Fibroblast of skin of left biceps (primary cell): Measurements from ENCODE around the gene KITLG.
"Not testable (repeated sequence)": the region's sequence is repeated elsewhere in the genome, so short reads cannot be mapped to it uniquely, and the experiment has no call there.

Source experiments
- DNase-seq, 2 experiments: peaks; one replicate each; pipeline ENCODE4 v3.0.0-alpha.2; 2013; ENCODE audit warnings: low read depth in 2 of 2

KITLG gene

DNA sequence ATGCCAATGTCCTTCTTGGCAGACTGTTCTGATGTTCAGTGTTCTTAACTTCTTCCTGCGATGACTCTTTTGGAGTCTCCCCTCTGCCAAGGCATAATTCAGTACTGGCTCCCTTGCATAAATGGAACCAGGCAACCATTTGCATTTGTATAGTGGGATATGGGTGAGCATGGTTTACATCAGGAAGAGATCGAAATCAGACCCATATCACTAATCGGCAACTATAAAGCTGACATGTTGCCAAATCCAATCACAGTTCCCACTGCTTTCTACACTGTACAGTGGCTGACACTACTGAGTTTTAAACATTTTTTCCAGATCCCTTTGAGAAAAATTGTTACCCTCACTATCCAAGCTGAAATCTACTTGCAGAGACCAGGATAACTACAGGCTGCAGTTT is 83.8 kb downstream of the KITLG start:
- DNase-seq: no peak

DNA sequence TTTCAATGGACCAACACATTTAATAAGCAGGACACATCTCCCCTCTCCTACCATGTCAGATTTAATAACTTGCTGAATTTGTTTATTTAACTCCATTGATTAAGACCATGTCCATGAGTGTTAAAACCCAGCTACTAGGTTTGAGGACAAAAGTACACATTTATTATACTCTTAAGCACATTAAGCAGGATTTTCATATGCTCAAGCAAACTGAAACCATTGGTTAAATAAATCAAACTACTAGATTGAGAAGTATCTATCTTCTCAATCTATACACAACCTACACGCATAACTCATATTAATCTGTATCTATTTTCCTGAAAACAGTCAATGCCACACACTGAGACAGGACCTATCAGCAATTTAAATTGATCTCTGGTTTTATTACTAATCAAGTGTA is 85.2 kb downstream of the KITLG start:
- no peak for DNase-seq

- DNase-seq: no peak
These were observed 85.8 kb downstream of the KITLG start for GRCh38 chr12:88494520-88494919.

- peak; percentile 84 to 87 for DNase-seq
These were observed 86.6 kb downstream of the KITLG start for GRCh38 chr12:88493636-88494035.

DNA sequence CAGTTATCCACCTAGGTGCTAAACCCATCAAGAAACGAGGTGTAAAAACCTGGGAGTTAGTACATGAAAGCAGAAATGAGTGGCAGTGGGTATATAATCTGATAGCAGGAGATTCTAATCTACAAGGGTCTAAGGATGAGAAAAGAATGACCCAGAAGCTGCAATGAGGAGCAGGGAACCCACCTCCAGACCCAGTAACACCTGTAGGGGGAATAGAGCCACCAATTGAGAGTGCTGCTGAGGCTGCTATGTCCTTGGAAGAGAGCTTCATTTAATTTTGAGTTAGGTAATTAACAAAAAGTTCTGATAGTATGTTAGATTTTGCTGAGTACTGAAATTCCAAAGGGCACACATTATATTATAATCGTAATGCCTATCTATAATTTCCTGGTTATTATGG is 89.8 kb downstream of the KITLG start:
- no peak for DNase-seq

- DNase-seq: no peak
These were observed 107.5 kb downstream of the KITLG start for GRCh38 chr12:88472775-88473174.

DNA sequence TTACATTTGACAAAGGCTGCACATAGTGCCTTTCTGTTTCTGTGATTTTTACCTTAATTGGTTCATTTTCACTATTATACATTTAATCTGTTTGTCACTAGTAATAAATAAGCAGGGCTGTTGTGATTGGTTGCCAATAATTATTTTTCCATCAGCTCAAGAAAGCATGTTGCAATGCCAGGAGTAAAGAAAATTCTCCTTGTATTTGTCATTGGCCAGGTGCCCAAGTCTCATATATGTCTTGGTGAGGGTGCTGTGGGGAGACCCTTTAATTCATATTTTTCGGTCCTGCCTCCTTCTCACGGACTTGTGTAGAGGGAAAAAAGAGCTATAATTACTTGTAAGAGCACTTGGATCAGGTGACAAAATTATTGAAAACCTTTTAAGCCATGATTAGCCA is 108.0 kb downstream of the KITLG start:
- DNase-seq: no peak

- DNase-seq: no peak
These were observed 108.8 kb downstream of the KITLG start for GRCh38 chr12:88471331-88472045.

- DNase-seq: no peak
These were observed 111.1 kb downstream of the KITLG start for GRCh38 chr12:88469154-88469553.

DNA sequence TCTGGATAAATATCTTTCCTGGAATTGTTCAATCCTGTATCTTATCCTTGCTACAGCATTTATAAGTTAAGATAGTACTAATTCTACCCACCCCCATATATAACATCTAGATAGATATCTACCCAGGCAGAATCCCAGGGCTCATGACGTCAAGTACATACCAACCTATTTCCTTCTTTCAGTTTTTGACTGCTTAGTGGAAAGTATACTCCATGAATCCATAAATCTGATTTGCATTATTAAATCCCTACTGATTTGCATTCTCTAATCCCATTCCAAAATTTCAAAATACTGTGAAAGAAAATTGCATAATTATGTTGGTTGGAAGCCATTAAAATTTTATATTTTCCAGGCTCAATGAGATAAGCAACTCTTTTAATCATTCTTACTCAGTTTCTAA is 111.7 kb downstream of the KITLG start:
- no peak for DNase-seq

DNA sequence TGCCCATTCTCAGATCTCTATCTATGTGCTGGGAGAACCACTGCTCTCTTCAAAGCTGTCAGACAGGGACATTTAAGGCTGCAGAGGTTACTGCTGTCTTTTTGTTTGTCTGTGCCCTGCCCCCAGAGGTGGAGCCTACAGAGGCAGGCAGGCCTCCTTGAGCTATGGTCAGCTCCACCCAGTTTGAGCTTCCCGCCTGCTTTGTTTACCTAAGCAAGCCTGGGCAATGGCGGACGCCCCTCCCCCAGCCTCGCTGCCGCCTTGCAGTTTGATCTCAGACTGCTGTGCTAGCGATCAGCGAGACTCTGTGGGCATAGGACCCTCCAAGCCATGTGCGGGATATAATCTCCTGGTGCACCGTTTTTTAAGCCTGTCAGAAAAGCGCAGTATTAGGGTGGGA is 113.6 kb downstream of the KITLG start:
- not testable (repeated sequence) for DNase-seq

DNA sequence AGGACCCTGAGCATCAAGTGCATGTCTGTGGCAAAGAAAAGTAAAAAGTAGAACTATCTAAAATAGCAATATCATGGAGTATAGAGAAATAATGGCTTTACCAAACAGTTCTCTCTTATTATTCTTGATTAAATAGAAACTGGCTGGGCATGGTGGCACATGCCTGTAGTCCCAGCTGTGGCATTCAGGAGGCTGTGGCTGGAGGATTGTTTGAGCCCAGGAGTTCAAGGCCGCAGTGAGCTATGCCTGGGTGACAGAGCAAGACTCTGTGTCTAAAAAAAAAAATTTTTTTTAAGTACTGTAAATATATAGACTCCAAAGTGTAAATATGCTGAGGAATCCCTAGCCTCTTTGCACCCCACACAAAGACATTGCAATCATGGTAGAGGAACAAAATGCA is 121.9 kb downstream of the KITLG start:
- DNase-seq: no peak

DNA sequence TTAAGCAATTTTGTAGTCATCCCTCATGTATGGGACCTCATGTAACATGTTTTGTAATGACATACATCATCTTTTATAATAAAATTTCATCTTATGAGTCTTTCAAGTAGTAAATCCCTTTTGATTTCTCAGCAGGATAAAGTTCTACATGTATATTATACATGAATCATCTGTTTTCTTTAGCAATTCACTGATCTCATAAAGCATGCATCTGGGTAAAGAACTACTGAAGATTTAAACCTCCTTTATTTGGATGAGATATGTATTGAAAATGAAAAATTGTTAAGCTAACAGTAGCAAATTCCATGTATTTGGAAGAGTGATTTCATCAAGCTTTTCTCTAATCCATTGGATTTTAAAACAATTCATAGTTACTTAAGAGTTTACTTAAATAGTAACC is 126.9 kb downstream of the KITLG start:
- no peak for DNase-seq

- no peak for DNase-seq
These were observed 129.1 kb downstream of the KITLG start for GRCh38 chr12:88451205-88451604.

DNA sequence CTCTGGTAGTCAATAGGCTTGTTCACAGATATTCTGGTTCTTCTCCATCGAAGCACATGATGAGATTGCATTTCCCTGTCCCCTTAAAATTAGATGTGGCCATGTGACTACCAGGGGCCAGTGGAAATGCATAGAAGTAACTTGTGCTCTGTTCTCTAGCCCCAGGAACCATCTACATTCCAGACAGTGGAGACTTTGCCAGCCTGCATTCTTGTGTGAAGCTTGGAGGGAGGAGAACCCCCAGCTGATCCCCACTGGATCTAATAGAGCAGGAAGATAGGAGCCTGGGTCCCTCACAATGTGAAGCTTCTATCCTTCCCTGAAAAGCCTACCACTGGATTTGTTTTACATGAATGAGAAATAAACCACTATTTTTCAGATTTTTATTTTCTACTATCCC is 130.1 kb downstream of the KITLG start:
- no peak for DNase-seq

DNA sequence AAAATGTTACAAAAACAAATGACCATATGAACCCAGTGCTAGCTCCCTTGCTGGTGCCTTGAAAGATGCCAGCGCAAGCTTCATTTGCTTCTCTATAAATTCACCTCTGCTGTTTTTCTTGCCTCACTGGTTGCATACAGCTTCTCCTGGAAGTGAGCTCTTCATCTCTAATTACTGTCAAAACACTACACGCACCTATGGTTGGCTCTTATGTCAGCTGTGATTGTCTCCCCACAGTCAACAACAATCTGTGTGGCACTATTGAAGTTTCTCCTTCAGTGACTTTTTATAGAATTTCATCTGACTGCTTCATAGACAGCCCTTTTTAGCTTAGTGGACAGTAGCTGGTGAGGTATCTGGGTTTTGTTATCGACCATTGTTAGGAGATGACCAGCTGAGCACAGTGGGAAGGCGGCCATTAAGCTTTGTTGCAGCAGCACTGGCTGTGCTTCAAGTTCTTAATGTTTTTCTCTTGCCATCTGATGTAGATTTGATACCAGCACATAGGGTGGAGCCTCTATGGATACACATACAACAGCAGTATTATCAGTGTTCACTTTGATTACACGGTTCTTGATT is 131.8 kb downstream of the KITLG start:
- no peak for DNase-seq

GRCh38 chr12:88445705-88446394 is 134.4 kb downstream of the KITLG start:
- peak in 1 of 2 experiments; percentile 38 for DNase-seq

DNA sequence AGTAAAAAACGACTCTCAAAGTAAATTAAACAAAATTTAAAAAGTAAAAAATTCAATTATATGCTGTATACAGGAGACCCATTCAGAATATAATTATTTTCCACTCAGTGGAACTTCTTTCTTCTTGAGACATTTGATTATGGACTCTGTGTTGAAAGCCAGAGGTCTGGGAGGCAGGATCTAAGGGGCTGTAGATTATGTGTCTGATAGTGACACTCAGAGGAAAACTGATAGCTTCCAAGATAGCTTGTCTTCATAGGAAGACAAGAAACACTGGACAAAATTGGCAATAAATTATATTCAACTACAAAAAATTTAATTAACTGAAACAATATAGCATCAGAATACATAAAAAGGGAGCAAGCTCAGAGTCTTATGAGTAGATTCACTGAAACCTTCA is 135.8 kb downstream of the KITLG start:
- no peak for DNase-seq
